Superior temporal gyrus (tissue), 1 donor: ENCODE results near the gene TBC1D30.

Experiments used
- DNase-seq: peaks from one replicate; pipeline ENCODE4 v3.0.0-alpha.2; 2016; ENCODE audit errors: extremely low spot score

TBC1D30 gene

GRCh38 chr12:64864319-64864718 lies 39.9 kb downstream of the TBC1D30 start:
- DNase-seq: no peak

GRCh38 chr12:64875186-64875585 lies 50.7 kb downstream of the TBC1D30 start:
- DNase-seq: no peak

GRCh38 chr12:64876388-64877071 lies 52.1 kb downstream of the TBC1D30 start:
- no peak for DNase-seq

DNA sequence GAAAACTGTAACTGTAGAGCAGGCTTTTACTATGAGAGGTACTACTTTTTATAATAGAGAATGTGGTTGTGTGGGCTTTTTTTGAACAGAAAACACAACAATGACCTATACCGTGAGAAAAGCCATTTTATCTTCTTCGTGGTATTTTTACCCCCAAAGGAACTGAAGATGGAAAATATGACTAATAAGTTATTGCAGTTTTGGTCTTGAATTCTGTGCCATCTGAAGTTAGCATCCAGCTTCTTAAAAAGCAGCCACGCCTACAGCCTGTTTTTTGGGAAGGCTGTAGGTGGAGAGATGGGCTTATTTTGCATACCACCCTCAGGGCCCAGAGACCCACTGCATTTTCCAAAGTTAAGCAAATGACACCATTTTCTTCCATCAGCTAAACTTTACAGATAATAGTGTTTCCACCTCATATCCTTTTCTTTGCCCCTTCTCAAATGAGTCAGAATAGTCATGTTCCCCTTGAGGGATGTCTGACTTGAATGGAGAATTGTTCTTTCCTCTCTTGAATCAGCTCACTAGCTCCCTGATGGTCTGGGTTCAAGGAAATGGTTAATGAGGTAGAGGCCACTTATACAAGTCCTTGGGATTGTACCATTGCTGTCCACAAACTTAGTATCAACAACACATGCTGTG lies 53.0 kb downstream of the TBC1D30 start:
- no peak for DNase-seq

- no peak for DNase-seq
Observed at GRCh38 chr12:64882687-64883086, 58.2 kb downstream of the TBC1D30 start.

DNA sequence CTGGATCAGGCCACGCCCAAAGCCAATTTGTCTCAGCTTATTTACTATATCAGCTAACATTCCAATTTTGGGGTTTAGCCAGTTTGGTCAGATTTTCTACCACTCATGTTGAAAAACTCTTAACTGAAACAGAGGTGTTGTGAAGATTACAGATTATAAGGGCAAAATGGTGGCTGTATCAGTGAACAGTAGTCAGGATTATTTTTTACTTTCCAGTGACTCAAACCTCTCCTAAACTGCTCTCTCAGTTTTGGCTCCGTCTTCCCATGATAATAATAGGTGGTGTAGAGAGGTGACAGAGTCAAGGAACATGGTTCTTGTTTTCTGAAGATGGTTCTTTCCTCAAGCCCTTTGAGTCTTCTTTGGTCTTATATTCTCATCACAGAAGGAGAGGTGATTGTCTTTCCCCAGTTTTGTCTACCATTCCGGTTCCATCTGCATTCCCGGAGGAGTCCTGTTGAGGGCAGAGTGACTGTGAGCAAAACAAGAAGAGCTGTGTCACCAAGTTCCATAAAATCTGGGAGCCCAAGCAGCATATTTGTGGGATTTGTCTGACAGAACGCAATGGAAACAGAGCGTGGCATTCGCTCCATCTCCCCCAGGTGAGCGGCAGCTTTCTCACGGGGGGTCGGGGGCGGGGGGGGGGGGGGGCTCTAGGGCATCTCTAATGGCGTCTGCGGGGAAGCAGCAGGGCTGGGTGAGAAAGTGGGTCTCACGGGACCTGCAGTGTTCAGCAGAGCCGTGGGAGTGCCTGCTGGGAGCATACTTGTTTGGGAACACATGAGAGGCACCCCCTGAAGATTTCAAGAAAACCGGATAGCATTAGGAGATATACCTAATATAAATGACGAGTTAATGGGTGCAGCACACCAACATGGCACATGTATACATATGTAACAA lies 59.1 kb downstream of the TBC1D30 start:
- DNase-seq: no peak

DNA sequence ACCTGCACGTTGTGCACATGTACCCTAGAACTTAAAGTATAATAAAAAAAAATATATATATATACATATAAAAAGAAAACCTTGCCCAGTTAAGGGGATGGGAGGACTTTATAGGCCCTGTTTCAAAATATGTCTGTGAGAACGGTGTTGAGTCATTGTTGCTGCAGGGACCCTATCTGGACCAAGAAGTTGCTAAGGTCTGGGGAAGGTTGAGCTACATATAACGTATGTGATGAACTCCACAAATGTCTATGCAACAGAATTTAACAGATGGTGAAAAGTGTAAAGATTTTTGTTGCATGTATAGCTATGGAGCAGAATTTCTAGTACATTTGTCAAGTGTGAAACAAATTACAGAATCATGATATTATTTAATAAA lies 59.7 kb downstream of the TBC1D30 start:
- no peak for DNase-seq

GRCh38 chr12:64884728-64885127 lies 60.3 kb downstream of the TBC1D30 start:
- no peak for DNase-seq

DNA sequence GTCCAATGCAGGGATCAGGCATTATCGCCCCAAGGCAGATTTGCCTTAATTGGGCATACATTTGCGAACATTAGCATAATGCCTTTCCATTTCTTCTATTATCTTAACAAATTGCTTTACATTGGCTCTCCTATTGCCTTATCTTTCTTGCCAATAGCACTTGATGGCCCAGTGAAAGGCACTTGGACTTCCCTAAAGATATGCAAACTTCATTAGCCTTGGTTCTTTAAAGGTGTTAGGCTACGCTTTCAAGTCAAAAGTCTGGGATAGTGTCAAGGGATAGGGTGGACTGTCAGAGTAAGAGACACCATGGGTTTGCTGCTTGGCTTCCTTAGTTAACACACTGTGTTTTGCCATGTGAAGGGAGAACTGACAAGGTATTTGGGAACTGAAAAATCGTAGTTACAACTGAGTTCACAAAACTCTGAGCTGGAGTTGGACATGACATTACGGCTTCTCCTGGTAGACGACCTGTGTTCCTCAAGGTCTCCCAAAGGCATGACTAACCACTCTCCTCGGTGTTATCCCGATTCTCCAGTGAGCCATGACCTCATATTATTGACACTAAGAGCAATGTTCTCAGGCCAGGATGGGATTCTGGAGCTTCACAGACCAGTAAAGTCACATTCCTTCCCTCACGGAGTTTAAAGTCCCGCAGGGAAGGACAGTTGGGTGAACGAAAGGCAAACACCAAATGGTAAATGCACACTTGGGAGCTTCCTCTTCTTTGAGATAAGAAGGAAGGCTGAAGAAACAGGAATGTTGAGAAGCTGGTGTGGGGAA lies 65.2 kb downstream of the TBC1D30 start:
- no peak for DNase-seq

DNA sequence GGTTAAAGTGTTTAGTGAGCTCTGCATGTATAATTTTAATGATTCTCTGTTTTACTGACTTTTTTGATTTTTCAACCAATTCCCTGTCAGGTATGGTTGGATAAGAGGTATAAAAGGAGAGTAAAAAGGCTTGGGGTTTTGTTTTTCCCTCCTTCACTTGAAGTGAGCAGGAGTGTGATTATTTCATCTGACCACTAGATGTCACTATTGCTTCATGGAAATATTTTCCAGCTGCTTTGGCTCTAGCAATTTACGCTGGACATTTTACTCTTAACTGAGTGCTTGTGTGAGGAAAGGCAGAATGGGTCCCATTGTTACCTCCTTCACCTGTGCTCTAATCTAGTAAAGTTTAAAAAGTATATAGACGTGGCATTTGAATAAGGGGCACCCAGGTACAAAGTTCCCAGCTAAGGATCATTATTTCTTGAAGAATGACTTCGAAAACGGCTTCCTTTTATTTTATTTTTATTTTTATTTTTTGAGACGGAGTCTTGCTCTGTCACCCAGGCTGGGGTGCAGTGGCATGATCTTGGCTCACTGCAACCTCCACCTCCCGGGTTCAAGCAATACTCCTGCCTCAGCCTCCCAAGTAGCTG lies 66.5 kb downstream of the TBC1D30 start:
- DNase-seq: peak; percentile 95

- no peak for DNase-seq
Observed at GRCh38 chr12:64891629-64892028, 67.2 kb downstream of the TBC1D30 start.

- DNase-seq: no peak
Observed at GRCh38 chr12:64892561-64892960, 68.1 kb downstream of the TBC1D30 start.

DNA sequence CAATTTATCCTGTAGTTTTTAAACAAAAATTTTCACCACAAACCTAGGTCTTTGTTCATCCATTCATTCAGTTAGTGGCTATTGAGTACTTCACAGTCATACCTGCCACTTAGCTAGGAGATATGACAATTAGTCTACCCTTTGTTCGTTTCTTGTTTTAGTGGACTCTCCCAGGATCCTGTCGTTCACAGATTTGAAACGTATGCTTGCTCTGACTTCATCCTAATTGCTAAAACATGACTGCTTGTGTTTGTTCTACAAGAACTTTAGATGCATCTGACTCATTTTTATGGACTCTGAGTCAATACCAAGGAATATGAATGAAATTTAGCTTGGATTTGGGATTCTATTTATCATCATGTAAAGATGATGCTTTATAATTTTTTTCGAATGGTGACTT lies 69.5 kb downstream of the TBC1D30 start:
- no peak for DNase-seq

- DNase-seq: no peak
Observed at GRCh38 chr12:64894827-64895475, 70.5 kb downstream of the TBC1D30 start.

- no peak for DNase-seq
Observed at GRCh38 chr12:64895526-64895925, 71.1 kb downstream of the TBC1D30 start.

GRCh38 chr12:64900540-64900939 lies 76.1 kb downstream of the TBC1D30 start:
- no peak for DNase-seq

DNA sequence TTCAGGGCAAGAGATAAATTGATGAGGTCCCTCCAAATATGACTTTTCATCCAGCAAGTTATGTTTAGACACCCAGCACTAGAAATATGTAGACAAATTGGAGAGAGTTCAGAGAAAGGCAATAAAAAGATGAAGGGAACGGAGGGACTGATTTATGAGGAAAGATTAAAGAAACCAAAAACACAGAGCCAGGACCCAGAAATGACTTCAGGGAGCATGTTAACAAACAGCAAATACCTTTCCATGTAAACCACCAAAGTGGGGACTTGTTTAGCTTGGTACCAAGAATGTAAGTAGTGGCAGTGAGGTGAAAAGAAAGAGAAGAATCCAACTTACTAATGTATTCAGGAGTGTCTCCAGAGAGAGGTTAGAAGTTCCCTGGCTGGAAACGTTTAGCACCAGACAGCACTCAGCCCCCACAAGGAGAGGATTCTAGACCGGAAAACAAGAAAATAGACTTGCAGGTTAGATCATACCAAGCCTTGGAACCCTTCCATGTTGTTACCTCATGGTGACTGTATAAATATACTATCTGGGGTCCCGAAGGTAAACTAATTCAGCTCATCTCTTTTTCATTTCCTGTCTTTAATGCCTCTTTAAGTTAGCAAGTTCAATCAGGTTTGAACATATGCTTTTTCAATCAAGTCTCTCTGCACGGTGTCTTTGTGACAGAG lies 79.2 kb downstream of the TBC1D30 start:
- DNase-seq: no peak

DNA sequence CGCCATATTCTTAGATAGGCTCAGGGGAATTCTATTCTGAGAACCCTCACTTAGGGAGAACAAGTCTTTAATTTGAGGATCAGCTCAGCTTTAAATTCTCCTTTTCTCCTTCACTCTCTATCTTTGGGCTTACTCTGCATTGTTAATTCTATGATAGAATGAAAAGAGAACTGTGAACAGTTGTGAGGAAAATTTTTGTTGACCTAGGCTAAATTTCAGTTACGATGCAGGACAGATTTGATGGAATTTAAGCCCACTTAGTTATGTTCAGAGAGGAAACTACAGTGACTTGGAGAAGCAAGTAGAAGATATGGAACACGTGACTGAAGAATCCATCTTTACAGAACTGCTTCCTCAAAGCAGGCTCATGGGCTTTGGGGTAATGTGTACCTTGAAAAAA lies 82.7 kb downstream of the TBC1D30 start:
- DNase-seq: no peak

DNA sequence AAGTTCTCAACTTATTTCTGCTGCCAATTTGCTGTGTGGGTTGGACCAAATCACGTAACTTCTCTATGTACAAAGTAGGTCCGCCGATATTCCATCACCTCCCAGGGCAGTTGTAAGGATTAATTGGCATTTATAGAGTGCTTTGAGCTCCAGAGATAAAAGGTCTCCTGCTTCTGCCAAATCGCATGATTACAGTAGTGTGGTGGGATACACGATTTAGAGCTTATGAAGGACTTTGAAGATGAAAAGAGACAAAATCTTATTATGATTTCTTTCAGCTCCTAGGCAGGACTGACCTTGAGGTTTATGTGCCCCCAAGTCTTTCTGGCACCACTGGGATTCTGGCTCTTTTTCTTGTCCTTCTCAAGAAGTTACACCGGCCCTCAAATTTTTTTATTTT lies 84.7 kb downstream of the TBC1D30 start:
- no peak for DNase-seq

DNA sequence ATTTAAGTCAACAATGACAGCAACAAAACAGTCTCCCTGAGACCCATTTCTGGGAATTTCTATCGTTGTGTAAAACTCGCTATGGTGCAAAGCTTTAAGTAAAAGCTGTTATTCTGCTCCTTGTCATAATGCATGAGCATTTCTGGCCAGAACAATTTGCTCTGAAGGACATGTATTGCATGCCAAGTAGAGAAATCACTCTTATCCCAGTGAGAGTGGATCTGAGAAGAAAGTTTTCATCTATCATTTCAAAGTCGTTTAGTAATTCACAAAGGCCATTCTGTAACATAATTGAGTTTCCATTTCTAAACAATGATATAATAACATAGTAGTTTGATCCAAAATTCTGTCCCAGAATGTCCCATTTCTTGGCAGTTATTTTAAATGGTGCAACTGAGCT lies 86.6 kb downstream of the TBC1D30 start:
- DNase-seq: no peak
